A549 (cell line): ENCODE results near the gene C1QL1. TPM values are rescaled to one million over a fixed set of nuclear protein-coding genes. Genes with fewer than 3 reads are reported as not detected.

Source experiments
- ATAC-seq, 2 experiments: fragments of 200-7000 bp in 1 of 2; fragments of >200 bp in 1 of 2; cut with Nextera tagmentation in 1 of 2; cut with Tn5 transposase in 1 of 2; 3 replicates each; pipeline versions ENCODE4 v1.8.0 to v1.9.1; 2018 to 2020; ENCODE audit warnings: mild to moderate bottlenecking in 1 of 2, moderate library complexity in 1 of 2
- CTCF ChIA-PET: fragments of 300-600 bp; sonication (Branson Sonifier 250); formaldehyde crosslinking; extraction: SDS; loops from one replicate; lab custom pipeline; 2021; ENCODE audit warnings: antibody characterized with exemption, inconsistent platforms; lab: Yijun Ruan, JAX
- POLR2A ChIA-PET: fragments of 350-600 bp; formaldehyde crosslinking; extraction: SDS; loops from one replicate; lab custom pipeline; 2021; ENCODE audit warnings: antibody characterized with exemption, inconsistent platforms; lab: Yijun Ruan, JAX
- DNase-seq, 2 experiments: peaks; one replicate each; pipeline versions ENCODE4 v3.0.0 to v3.0.0-alpha.2; 2011 to 2016; ENCODE audit warnings: low read depth in 1 of 2, low spot score in 1 of 2
- FAIRE-seq: peaks from 2 replicates; lab custom pipeline; 2011; peaks lifted over from hg19 to GRCh38; lab: Jason Lieb, UNC
- H3K27ac ChIP-seq, 2 experiments: fragments of >200 bp; sonication (Bioruptor Twin); formaldehyde crosslinking; 3 replicates each; pipeline ENCODE4 v1.5.1; 2016 to 2017
- H3K4me1 ChIP-seq: fragments of >200 bp; sonication (Bioruptor Twin); formaldehyde crosslinking; 3 replicates; pipeline ENCODE4 v1.6.1; 2016
- H3K4me2 ChIP-seq: fragments of >200 bp; sonication (Bioruptor Twin); formaldehyde crosslinking; 3 replicates; pipeline ENCODE4 v1.6.1; 2016
- H3K4me3 ChIP-seq: fragments of >200 bp; sonication (Bioruptor Twin); formaldehyde crosslinking; 3 replicates; pipeline ENCODE4 v1.5.1; 2016
- H3K9me3 ChIP-seq: fragments of >200 bp; sonication (Bioruptor Twin); formaldehyde crosslinking; 3 replicates; pipeline ENCODE4 v1.6.1; 2016
- CBX2 ChIP-seq: fragments of 200-600 bp; sonication (generic); IDR thresholded peaks from 2 replicates; pipeline ENCODE4 v1.6.1; 2016; ENCODE audit warnings: low read depth, mild to moderate bottlenecking, borderline replicate concordance
- CEBPB ChIP-seq, 2 experiments: fragments of >200 bp in 1 of 2; sonication (Bioruptor Twin) in 1 of 2; formaldehyde crosslinking in 1 of 2; IDR thresholded peaks; 2 replicates each; pipeline ENCODE4 v1.6.1; 2012 to 2016
- CHD2 ChIP-seq: fragments of 150-350 bp; IDR thresholded peaks from 2 replicates; pipeline ENCODE4 v1.6.1; 2014; ENCODE audit warnings: low read length; ENCODE audit not compliant: partially characterized antibody
- EHF ChIP-seq: fragments of 250-450 bp; sonication (Bioruptor Pico); IDR thresholded peaks from 2 replicates; pipeline ENCODE4 v1.5.0; 2020; ENCODE audit warnings: mild to moderate bottlenecking
- EP300 ChIP-seq, 2 experiments: fragments of >200 bp; sonication (Bioruptor Twin); formaldehyde crosslinking; IDR thresholded peaks; 2 replicates in 1 of 2; 3 replicates in 1 of 2; pipeline ENCODE4 v1.6.1; 2016 to 2017
- FOSB ChIP-seq: fragments of 250-450 bp; sonication (Bioruptor Pico); IDR thresholded peaks from 2 replicates; pipeline ENCODE4 v1.5.0; 2020; ENCODE audit warnings: mild to moderate bottlenecking, moderate library complexity
- FOXS1 ChIP-seq: fragments of 250-450 bp; sonication (Bioruptor Pico); IDR thresholded peaks from 2 replicates; pipeline ENCODE4 v1.5.0; 2020; ENCODE audit warnings: mild to moderate bottlenecking, moderate library complexity
- HDAC2 ChIP-seq: fragments of 200-600 bp; sonication (generic); IDR thresholded peaks from 2 replicates; pipeline ENCODE4 v1.6.1; 2016
- HEYL ChIP-seq: fragments of 250-450 bp; sonication (Bioruptor Pico); IDR thresholded peaks from 2 replicates; pipeline ENCODE4 v1.8.0; 2021; ENCODE audit warnings: mild to moderate bottlenecking, moderate library complexity
- HOXA7 ChIP-seq: fragments of 250-450 bp; sonication (Bioruptor Pico); IDR thresholded peaks from 2 replicates; pipeline ENCODE4 v1.5.0; 2020; ENCODE audit warnings: mild to moderate bottlenecking, moderate library complexity
- JUN ChIP-seq, 2 experiments: fragments of >200 bp; sonication (Bioruptor Twin); formaldehyde crosslinking; IDR thresholded peaks; 2 replicates in 1 of 2; 3 replicates in 1 of 2; pipeline ENCODE4 v1.6.1; 2016 to 2017
- KDM5A ChIP-seq: fragments of 200-600 bp; sonication (generic); IDR thresholded peaks from 2 replicates; pipeline ENCODE4 v1.6.1; 2016; ENCODE audit warnings: antibody characterized with exemption, mild to moderate bottlenecking
- MAFK ChIP-seq: fragments of 450-650 bp; IDR thresholded peaks from 2 replicates; pipeline ENCODE4 v1.6.1; 2014; ENCODE audit not compliant: partially characterized antibody
- MAZ ChIP-seq: fragments of 150-350 bp; IDR thresholded peaks from 2 replicates; pipeline ENCODE4 v1.6.1; 2014; ENCODE audit warnings: antibody characterized with exemption, low read depth, low read length, borderline replicate concordance
- MYC ChIP-seq: IDR thresholded peaks from 2 replicates; pipeline ENCODE4 v1.6.1; 2012; ENCODE audit warnings: mild to moderate bottlenecking, inconsistent platforms, low read length, improper control_type of control experiment, borderline replicate concordance
- NFE2L2 ChIP-seq: fragments of 150-350 bp; conservative IDR thresholded peaks from 2 replicates; pipeline ENCODE4 v1.6.1; 2014; ENCODE audit warnings: low read length
- NR3C1 ChIP-seq: fragments of >200 bp; sonication (Bioruptor Twin); formaldehyde crosslinking; IDR thresholded peaks from 3 replicates; pipeline ENCODE4 v1.6.1; 2017
- PHF8 ChIP-seq: fragments of 200-600 bp; sonication (generic); IDR thresholded peaks from 2 replicates; pipeline ENCODE4 v1.6.1; 2016; ENCODE audit warnings: low read depth, mild to moderate bottlenecking, antibody characterized with exemption, moderate library complexity, borderline replicate concordance
- POLR2A ChIP-seq: IDR thresholded peaks from 2 replicates; pipeline ENCODE4 v1.6.1; 2012; ENCODE audit warnings: mild to moderate bottlenecking, low read length
- POLR2AphosphoS2 ChIP-seq: conservative IDR thresholded peaks from 2 replicates; pipeline ENCODE4 v1.6.1; 2012; ENCODE audit warnings: low read length, improper control_type of control experiment, inconsistent platforms
- SMC3 ChIP-seq: fragments of >200 bp; sonication (Bioruptor Twin); formaldehyde crosslinking; IDR thresholded peaks from 3 replicates; pipeline ENCODE4 v1.6.1; 2018; ENCODE audit warnings: inconsistent platforms
- ZFP36 ChIP-seq: fragments of 450-650 bp; IDR thresholded peaks from 2 replicates; pipeline ENCODE4 v1.6.1; 2014; ENCODE audit warnings: borderline replicate concordance; ENCODE audit not compliant: partially characterized antibody
- ZNF302 ChIP-seq: fragments of 250-450 bp; sonication (Bioruptor Pico); IDR thresholded peaks from 2 replicates; pipeline ENCODE4 v1.9.0; 2021; ENCODE audit warnings: inconsistent platforms, mild to moderate bottlenecking, moderate library complexity
- WGBS: methylation state at CpG from one replicate; pipeline ENCODE4 v1.1.6; 2017; ENCODE audit errors: missing lambda C conversion rate; 5-methylcytosine and 5-hydroxymethylcytosine counted together
- polyA plus RNA-seq, 4 experiments: library from polyadenylated mRNA; depleted of rRNA in 3 of 4; stranded (reverse); fragments of >200 nt; fragmentation: RNase III in 1 of 4; extraction: RNeasy Plus Mini Kit Qiagen cat#74134 plus additional on column Dnase treatment in 1 of 4; gene quantifications; 2 replicates in 3 of 4; 3 replicates in 1 of 4; pipeline ENCODE4 v1.2.3, GENCODE V29; 2011 to 2017
- TF ChIP-seq, protein P1 (sequence below): fragments of >200 bp; sonication (Bioruptor Twin); formaldehyde crosslinking; IDR thresholded peaks from 2 replicates; pipeline ENCODE4 v1.6.1; 2016
- TF ChIP-seq, protein P2 (sequence below): fragments of >200 bp; sonication (Bioruptor Twin); formaldehyde crosslinking; IDR thresholded peaks from 3 replicates; pipeline ENCODE4 v1.5.1; 2016
- TF ChIP-seq, protein P3 (sequence below): IDR thresholded peaks from 2 replicates; pipeline ENCODE4 v1.6.1; 2012
- TF ChIP-seq, protein P4 (sequence below): IDR thresholded peaks from 2 replicates; pipeline ENCODE4 v1.6.1; 2012
- TF ChIP-seq, protein P5 (sequence below): fragments of 250-450 bp; sonication (Bioruptor Pico); IDR thresholded peaks from 2 replicates; pipeline ENCODE4 v1.5.0; 2021; ENCODE audit warnings: mild to moderate bottlenecking, moderate library complexity, borderline replicate concordance
- TF ChIP-seq, protein P6 (sequence below): fragments of 250-450 bp; sonication (Bioruptor Pico); IDR thresholded peaks from 2 replicates; pipeline ENCODE4 v1.5.0; 2020; ENCODE audit warnings: low read depth, mild to moderate bottlenecking, moderate library complexity
- TF ChIP-seq, protein P7 (sequence below): fragments of 200-600 bp; sonication (generic); IDR thresholded peaks from 2 replicates; pipeline ENCODE4 v1.6.1; 2016; ENCODE audit warnings: antibody characterized with exemption, mild to moderate bottlenecking, moderate library complexity

Gene C1QL1
- polyA plus RNA-seq, 2 of the 4 experiments (the other 2 are of a cell fraction): 2.6 to 8.5 TPM

DNA sequence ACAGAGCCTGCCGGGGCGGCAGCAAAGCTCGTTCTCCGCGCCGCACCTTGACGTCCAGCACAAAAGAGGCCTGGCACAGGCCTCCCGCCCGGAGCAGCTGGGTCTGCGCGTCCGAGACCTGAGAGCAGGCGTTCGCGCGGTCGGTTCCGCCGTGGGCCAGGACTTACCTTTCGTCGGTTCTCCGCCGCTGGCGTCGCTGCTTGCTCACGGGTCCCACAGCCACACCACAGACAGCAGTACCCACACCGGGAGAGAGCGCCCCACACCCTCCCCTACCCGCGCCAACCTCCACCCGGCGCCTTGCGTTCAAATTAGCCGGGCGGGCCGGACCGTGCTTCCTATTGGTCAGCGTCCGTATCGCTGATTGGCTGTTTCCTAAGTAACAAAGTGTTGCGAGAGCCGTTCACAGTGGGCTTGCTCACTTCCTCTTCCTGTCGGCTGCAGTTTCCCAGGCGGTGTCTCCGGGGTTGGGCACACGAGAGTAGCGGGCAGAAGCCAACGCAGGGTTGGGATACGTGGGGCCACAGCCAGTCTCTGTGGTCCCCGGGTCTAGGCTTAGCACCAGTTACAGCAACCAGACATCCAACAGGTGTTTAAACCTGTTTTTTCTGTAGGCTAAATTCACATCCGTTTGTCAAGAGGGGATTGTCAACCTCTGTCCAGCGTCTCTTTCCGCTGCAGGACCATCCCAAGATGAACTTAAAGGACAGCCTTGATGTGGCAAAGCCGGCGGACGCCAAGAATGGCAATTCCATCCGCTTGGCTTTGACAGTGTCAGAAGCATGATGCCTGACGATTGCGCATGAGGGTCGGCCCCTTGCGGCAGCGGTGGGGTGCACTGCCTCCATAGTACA lies 20.4 kb downstream of the C1QL1 start, which contains the start of gene KIF18B:
TSS of gene KIF18B (minus strand) at position 313 of the 854 bp plus-strand sequence. CDS start 11,429 bp downstream, outside the sequence.
- DNase-seq (peak; percentile 99 to 100), ATAC-seq (peak; percentile 97 to 98), FAIRE-seq (peak; percentile 83)
- Histone ChIP-seq H3K9me3 (no peaks in the 10 kb centered on the region), H3K4me2 (peak within 1 kb of the TSS; percentile 94), H3K4me3 (peak within 1 kb of the TSS; percentile 75), H3K27ac (peak within 1 kb of the TSS; percentile 87 to 94), H3K4me1 (peaks cover 17% of the 10 kb centered on the region)
- CTCF ChIA-PET: interaction anchor here (0.6 to 38.8 kb wide), 6 partner anchors 8 to 999 kb away, joined by 3 to 752 read pairs (median 6); partner anchors contain the start of gene GFAP
- POLR2A ChIA-PET: no interaction called here
- 19% methylated on average over 42 of the region's 62 CpGs for WGBS
- TF ChIP-seq POLR2A (peak; percentile 96), FOXS1 (CRISPR knock-in tag) (no peak), POLR2AphosphoS2 (no peak), ZFP36 (no peak), MAZ (peak; percentile 73; the same call in 1 of the 2 replicates), EP300 (IDR thresholded peaks at IDR 0.05) (0 out of 5 replicates have a peak, but pooled peaks of 1 of the 2 experiments have one; percentile 6), KDM5A (peak; percentile 88), MAFK (peak; percentile 43), HDAC2 (peak; percentile 88), FOSB (CRISPR knock-in tag) (0 out of 2 replicates have a peak, but pooled peaks have one; percentile 80), CBX2 (no peak), JUN (IDR thresholded peaks at IDR 0.05) (peak; percentile 93 to 96), HOXA7 (peak; percentile 42; the same call in 1 of the 2 replicates), CEBPB (IDR thresholded peaks at IDR 0.05) (peak in 1 of 2 experiments; percentile 82; a peak in 2 of 4 replicates), SMC3 (peak; percentile 26; the same call in 1 of the 3 replicates), ZNF302 (CRISPR knock-in tag) (no peak), CHD2 (peak; percentile 85), EHF (0 out of 2 replicates have a peak, but pooled peaks have one; percentile 10), NR3C1 (no peak), PHF8 (peak; percentile 77; the same call in 1 of the 2 replicates), NFE2L2 (no peak), HEYL (CRISPR knock-in tag) (no peak), MYC (no peak)
- TF ChIP-seq, protein P1, sequence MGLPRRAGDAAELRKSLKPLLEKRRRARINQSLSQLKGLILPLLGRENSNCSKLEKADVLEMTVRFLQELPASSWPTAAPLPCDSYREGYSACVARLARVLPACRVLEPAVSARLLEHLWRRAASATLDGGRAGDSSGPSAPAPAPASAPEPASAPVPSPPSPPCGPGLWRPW: no peak
- TF ChIP-seq, protein P2, sequence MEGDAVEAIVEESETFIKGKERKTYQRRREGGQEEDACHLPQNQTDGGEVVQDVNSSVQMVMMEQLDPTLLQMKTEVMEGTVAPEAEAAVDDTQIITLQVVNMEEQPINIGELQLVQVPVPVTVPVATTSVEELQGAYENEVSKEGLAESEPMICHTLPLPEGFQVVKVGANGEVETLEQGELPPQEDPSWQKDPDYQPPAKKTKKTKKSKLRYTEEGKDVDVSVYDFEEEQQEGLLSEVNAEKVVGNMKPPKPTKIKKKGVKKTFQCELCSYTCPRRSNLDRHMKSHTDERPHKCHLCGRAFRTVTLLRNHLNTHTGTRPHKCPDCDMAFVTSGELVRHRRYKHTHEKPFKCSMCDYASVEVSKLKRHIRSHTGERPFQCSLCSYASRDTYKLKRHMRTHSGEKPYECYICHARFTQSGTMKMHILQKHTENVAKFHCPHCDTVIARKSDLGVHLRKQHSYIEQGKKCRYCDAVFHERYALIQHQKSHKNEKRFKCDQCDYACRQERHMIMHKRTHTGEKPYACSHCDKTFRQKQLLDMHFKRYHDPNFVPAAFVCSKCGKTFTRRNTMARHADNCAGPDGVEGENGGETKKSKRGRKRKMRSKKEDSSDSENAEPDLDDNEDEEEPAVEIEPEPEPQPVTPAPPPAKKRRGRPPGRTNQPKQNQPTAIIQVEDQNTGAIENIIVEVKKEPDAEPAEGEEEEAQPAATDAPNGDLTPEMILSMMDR: no peak; the same call in 2 of the 3 replicates
- TF ChIP-seq, protein P3, sequence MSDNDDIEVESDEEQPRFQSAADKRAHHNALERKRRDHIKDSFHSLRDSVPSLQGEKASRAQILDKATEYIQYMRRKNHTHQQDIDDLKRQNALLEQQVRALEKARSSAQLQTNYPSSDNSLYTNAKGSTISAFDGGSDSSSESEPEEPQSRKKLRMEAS: peak; percentile 91
- TF ChIP-seq, protein P4, sequence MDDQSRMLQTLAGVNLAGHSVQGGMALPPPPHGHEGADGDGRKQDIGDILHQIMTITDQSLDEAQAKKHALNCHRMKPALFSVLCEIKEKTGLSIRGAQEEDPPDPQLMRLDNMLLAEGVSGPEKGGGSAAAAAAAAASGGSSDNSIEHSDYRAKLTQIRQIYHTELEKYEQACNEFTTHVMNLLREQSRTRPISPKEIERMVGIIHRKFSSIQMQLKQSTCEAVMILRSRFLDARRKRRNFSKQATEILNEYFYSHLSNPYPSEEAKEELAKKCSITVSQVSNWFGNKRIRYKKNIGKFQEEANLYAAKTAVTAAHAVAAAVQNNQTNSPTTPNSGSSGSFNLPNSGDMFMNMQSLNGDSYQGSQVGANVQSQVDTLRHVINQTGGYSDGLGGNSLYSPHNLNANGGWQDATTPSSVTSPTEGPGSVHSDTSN: peak; percentile 53
- TF ChIP-seq, protein P5, sequence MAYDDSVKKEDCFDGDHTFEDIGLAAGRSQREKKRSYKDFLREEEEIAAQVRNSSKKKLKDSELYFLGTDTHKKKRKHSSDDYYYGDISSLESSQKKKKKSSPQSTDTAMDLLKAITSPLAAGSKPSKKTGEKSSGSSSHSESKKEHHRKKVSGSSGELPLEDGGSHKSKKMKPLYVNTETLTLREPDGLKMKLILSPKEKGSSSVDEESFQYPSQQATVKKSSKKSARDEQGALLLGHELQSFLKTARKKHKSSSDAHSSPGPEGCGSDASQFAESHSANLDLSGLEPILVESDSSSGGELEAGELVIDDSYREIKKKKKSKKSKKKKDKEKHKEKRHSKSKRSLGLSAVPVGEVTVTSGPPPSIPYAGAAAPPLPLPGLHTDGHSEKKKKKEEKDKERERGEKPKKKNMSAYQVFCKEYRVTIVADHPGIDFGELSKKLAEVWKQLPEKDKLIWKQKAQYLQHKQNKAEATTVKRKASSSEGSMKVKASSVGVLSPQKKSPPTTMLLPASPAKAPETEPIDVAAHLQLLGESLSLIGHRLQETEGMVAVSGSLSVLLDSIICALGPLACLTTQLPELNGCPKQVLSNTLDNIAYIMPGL (CRISPR knock-in tag): no peak
- TF ChIP-seq, protein P6, sequence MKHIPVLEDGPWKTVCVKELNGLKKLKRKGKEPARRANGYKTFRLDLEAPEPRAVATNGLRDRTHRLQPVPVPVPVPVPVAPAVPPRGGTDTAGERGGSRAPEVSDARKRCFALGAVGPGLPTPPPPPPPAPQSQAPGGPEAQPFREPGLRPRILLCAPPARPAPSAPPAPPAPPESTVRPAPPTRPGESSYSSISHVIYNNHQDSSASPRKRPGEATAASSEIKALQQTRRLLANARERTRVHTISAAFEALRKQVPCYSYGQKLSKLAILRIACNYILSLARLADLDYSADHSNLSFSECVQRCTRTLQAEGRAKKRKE (CRISPR knock-in tag): no peak
- TF ChIP-seq, protein P7, sequence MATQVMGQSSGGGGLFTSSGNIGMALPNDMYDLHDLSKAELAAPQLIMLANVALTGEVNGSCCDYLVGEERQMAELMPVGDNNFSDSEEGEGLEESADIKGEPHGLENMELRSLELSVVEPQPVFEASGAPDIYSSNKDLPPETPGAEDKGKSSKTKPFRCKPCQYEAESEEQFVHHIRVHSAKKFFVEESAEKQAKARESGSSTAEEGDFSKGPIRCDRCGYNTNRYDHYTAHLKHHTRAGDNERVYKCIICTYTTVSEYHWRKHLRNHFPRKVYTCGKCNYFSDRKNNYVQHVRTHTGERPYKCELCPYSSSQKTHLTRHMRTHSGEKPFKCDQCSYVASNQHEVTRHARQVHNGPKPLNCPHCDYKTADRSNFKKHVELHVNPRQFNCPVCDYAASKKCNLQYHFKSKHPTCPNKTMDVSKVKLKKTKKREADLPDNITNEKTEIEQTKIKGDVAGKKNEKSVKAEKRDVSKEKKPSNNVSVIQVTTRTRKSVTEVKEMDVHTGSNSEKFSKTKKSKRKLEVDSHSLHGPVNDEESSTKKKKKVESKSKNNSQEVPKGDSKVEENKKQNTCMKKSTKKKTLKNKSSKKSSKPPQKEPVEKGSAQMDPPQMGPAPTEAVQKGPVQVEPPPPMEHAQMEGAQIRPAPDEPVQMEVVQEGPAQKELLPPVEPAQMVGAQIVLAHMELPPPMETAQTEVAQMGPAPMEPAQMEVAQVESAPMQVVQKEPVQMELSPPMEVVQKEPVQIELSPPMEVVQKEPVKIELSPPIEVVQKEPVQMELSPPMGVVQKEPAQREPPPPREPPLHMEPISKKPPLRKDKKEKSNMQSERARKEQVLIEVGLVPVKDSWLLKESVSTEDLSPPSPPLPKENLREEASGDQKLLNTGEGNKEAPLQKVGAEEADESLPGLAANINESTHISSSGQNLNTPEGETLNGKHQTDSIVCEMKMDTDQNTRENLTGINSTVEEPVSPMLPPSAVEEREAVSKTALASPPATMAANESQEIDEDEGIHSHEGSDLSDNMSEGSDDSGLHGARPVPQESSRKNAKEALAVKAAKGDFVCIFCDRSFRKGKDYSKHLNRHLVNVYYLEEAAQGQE: peak; percentile 86
